KMS-11 (cell line): ENCODE data around the gene MAPRE3.

Source experiments
- H2AFZ ChIP-seq: fragments of 200-600 bp; sonication (generic); 2 replicates; pipeline ENCODE4 v1.6.1; 2016; ENCODE audit warnings: antibody characterized with exemption, mixed run types, low read depth
- H3K27ac ChIP-seq: fragments of 200-600 bp; sonication (generic); 2 replicates; pipeline ENCODE4 v1.6.1; 2016; ENCODE audit warnings: mild to moderate bottlenecking, mixed run types
- H3K27me3 ChIP-seq: fragments of 200-600 bp; sonication (generic); 2 replicates; pipeline ENCODE4 v1.6.1; 2017; ENCODE audit warnings: mild to moderate bottlenecking, low read depth, mixed run types, moderate library complexity; ENCODE audit not compliant: insufficient read depth
- H3K36me3 ChIP-seq: fragments of 200-600 bp; sonication (generic); 2 replicates; pipeline ENCODE4 v1.6.1; 2017; ENCODE audit warnings: mild to moderate bottlenecking, mixed run types; ENCODE audit not compliant: insufficient read depth
- H3K4me1 ChIP-seq: fragments of 200-600 bp; sonication (generic); 2 replicates; pipeline ENCODE4 v1.6.1; 2016; ENCODE audit warnings: mild to moderate bottlenecking, low read depth, mixed run types; ENCODE audit not compliant: poor library complexity, severe bottlenecking
- H3K4me2 ChIP-seq: fragments of 200-600 bp; sonication (generic); 2 replicates; pipeline ENCODE4 v1.7.0; 2016; ENCODE audit warnings: mild to moderate bottlenecking, mixed run types
- H3K4me3 ChIP-seq: fragments of 200-600 bp; sonication (generic); IDR thresholded peaks from 2 replicates; pipeline ENCODE4 v1.6.1; 2017; ENCODE audit warnings: low read depth, low read length, mixed read lengths; ENCODE audit not compliant: insufficient read depth
- H3K79me2 ChIP-seq: fragments of 200-600 bp; sonication (generic); 2 replicates; pipeline ENCODE4 v1.6.1; 2016; ENCODE audit warnings: low read depth, mixed run types; ENCODE audit not compliant: insufficient read depth
- H3K9ac ChIP-seq: fragments of 200-600 bp; sonication (generic); 2 replicates; pipeline ENCODE4 v1.6.1; 2016; ENCODE audit warnings: mild to moderate bottlenecking, mixed run types
- H4K20me1 ChIP-seq: fragments of 200-600 bp; sonication (generic); 2 replicates; pipeline ENCODE4 v1.6.1; 2016; ENCODE audit warnings: mild to moderate bottlenecking, mixed run types; ENCODE audit not compliant: insufficient read depth
- CTCF ChIP-seq: fragments of 200-600 bp; sonication (generic); conservative IDR thresholded peaks from 2 replicates; pipeline ENCODE4 v1.6.1; 2017; ENCODE audit warnings: low read depth, mild to moderate bottlenecking, antibody characterized with exemption, low read length, moderate library complexity, mixed read lengths

The MAPRE3 gene

GRCh38 chr2:27071990-27072830 is 101.8 kb downstream of the MAPRE3 start:
- Histone ChIP-seq H3K4me1 (peaks cover 29% of the 10 kb centered on the region), H3K4me2 (peak overlapping the region; percentile 82), H3K9ac (peak overlapping the region; percentile 18; the same call in 1 of the 2 replicates), H3K4me3 (peak overlapping the region; percentile 9), H3K36me3 (no peaks in the 10 kb centered on the region), H4K20me1 (no peaks in the 10 kb centered on the region), H2AFZ (peak overlapping the region; percentile 86; the same call in 1 of the 2 replicates), H3K79me2 (peaks cover 20% of the 10 kb centered on the region), H3K27me3 (peaks cover 6% of the 10 kb centered on the region; the same call in 1 of the 2 replicates), H3K27ac (no peak overlapping the region)
- no peak for TF ChIP-seq CTCF

GRCh38 chr2:27072920-27073319 is 102.5 kb downstream of the MAPRE3 start:
- Histone ChIP-seq H3K27me3 (peaks cover 13% of the 10 kb centered on the region), H3K4me3 (no peak overlapping the region), H4K20me1 (no peaks in the 10 kb centered on the region), H3K79me2 (peaks cover 20% of the 10 kb centered on the region), H3K4me1 (peaks cover 29% of the 10 kb centered on the region), H3K27ac (no peak overlapping the region), H3K9ac (no peak overlapping the region), H3K4me2 (no peak overlapping the region), H2AFZ (no peak overlapping the region), H3K36me3 (no peaks in the 10 kb centered on the region)
- TF ChIP-seq CTCF, result no peak

- no peak overlapping the region for H3K4me2 ChIP-seq
- no peak overlapping the region for H3K9ac ChIP-seq
Measured at GRCh38 chr2:27073782-27074181, 103.3 kb downstream of the MAPRE3 start.

More at GRCh38 chr2:27073782-27074181, 103.3 kb downstream of the MAPRE3 start:
- H3K36me3 ChIP-seq, result no peaks in the 10 kb centered on the region
- H3K79me2 ChIP-seq, result peaks cover 20% of the 10 kb centered on the region
- no peak overlapping the region for H3K27ac ChIP-seq
- no peak for TF ChIP-seq CTCF
- H2AFZ ChIP-seq, result no peak overlapping the region
- no peaks in the 10 kb centered on the region for H4K20me1 ChIP-seq
- peaks cover 13% of the 10 kb centered on the region for H3K27me3 ChIP-seq
- H3K4me3 ChIP-seq, result no peak overlapping the region
- peaks cover 29% of the 10 kb centered on the region for H3K4me1 ChIP-seq
